ENCODE measurements around the gene INMT. TPM values are rescaled to one million over a fixed set of nuclear protein-coding genes. Genes with fewer than 3 reads are reported as not detected.

The INMT gene
- polyA plus RNA-seq, 3 donors: 0.86 to 2.0 (median 1.4) TPM

DNA sequence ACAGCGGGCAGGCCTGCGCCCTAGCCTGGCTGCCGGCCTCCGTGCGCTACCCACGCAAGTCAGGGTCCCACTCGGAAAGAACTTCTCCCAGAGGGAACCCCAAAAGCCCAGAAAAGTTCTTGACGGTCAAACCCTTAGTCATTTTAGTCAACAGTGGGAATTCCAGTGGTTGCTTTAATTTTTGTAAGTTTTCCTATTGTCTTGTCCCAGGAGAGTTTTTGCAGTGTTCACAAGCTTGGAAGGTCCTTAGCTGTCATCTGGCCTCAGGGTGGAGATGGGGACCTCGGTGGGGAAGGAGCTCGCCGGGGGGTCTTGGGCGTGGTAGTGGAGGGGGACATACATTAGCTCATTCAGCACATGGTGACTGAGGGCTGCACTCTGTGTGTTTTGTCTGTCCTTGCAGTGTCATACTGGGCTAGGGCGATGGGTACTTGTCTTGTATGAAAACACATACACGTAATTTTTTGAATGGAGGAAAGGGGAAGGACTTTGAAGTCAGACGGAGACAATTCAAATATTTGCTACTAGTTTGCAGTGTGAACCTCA, 20.0 kb downstream of the INMT start:
- DNase-seq (ENCODE audit: extremely low read depth in 1 of 11, low read depth in 9 of 11, low spot score in 4 of 11): no peak

DNA sequence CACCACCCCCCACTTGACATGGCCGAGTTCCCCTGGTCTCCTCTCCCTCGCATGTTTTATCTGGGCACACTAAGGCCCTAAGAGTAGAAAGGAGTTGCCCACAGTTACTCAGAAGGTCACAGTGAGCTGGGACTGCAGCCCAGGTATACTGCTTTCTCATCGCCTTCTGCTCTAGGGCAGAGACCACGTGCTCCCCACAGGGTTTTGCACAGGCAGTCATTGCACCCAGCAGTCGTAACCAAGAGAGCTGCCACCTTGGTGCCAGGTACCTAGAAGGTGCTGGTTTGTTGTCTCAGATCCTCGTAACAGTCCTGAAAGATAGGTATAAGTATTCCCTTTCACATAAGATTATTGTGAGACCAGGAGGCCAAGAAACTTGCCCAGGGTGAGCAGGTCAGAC, 21.0 kb downstream of the INMT start:
- no peak for DNase-seq (ENCODE audit: extremely low read depth in 1 of 11, low read depth in 9 of 11, low spot score in 4 of 11)

DNA sequence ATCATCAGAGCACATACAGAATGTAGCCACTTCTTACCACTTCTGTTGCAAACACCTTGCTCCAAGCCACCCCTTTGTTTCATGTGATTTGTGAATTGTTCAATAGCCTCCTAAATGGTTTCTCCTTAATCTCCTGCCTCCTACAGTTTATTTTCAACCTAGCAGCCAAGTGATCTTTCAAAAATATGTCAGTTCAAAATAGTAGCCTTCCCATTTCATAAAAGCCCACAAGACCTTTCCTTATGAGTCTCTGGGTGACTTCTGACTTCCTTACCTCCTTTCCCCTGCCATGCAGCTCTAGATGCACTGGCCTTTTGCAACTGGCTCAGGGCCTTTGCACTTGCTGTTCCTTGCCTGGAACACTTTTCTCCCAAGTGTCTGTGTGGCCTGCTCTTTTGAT, 24.1 kb downstream of the INMT start:
- DNase-seq (ENCODE audit: extremely low read depth in 1 of 11, low read depth in 9 of 11, low spot score in 4 of 11): no peak

DNA sequence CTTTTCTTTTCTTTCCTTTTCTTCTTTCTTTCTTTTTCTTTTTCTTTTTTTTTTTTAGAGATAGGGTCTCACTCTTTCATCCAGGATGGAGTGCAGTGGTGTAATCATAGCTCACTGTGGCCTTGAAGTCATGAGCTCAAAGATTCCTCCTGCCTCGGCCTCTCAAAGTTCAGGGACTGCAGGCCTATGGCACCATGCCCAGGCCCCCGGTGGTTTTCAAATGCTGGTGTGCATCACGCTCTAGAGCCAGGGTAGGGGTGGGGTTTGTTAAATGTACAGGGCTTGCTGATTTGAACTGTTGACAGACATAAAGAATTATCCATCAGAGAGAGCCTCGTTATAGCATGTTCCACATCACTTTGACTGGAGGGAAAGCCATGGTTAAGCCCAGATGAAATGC, 25.0 kb downstream of the INMT start:
- DNase-seq (ENCODE audit: extremely low read depth in 1 of 11, low read depth in 9 of 11, low spot score in 4 of 11): no peak

DNA sequence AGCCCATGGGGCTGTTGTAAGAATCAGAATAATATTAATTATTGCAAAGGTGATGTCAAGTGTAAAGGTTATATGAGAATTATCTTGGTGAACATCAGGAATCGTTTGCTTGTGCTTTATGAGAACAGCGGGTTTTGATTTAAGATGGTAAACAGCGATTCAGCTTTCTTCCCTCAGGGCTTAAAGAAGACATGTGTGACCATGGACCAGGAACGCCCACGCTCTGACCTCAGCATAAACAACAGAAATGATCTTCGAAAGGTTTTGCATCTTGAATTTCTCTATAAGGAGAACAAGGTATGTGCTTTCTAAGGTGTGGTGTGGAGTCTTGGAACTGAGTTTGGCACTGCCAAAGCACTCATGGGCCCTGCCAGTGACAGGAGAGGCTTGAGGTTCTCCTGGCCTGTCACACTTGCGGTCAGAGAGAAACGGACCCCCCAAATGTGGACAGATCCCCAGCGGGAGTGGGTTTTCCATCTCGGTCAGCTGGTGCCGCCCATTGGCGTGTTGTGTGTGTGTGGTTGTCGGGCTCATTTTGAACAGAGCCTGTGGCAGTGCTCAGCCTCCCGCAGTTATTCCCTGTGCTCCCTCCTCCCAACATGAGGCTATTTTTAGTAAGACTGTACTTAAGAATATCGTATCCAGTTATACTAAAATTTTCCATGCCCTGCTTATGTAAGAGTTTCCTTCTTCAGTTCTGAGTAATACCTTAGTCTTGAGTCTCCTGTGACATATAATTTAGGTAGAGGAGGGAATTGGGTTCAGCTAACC, 26.5 kb downstream of the INMT start:
- DNase-seq (ENCODE audit: extremely low read depth in 1 of 11, low read depth in 9 of 11, low spot score in 4 of 11): no peak

DNA sequence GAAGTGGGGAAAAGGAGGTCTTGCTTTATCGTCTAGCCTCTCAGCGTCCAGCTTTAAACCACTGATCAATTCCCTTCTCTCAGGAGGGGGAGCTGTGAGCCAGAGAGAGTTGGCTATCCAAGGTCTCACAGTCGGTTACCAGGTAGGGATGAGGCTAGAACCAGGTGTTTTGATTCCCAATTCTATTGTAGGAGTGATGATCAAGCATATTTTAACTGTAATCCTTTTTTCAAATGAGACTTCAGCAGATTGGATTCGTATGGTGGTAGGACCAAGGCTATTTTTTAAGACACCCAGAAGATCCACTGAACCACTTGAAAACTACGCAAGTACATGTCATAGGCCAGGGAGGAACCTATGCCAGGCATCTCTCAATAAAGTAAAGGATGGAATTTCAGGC, 27.6 kb downstream of the INMT start:
- DNase-seq (ENCODE audit: extremely low read depth in 1 of 11, low read depth in 9 of 11, low spot score in 4 of 11): no peak

DNA sequence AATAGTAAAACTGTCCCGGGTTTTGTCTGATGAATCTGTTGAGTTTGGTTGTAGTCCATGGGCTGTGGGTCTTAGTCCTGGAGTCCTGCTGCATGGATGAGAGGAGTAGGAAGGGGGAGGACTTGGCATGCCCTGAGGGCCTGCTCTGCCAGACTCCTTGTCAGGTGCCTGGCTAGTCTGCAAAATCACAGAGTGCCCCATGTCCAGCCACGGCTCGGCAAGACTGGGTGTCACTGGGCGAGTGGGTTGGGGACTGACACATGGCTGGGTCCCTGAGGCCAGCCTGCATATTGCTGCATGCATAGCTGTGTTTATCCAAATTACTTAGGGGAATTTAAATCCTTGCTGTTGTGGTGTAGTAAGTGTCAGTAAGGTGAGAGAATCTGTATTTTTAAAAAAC, 29.0 kb downstream of the INMT start:
- DNase-seq (ENCODE audit: extremely low read depth in 1 of 11, low read depth in 9 of 11, low spot score in 4 of 11): no peak

DNA sequence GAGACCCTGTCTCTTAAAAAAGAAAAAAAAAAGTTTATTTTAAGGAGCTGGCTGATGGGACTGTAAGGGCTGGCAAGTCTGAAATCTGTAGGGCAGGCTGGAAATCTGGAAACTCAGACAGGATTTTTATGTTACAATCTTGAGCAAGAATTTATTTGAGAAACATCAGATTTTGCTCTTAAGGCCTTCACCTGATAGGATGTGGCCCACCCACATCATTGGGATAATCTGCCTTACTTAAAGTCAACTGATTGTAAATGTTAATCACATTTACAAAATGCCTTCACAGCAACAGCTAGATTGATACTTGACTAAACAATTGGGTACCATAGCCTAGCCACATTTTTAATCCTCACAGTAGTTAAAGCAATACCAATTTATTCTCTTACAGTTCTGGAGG, 30.8 kb downstream of the INMT start:
- no peak for DNase-seq (ENCODE audit: extremely low read depth in 1 of 11, low read depth in 9 of 11, low spot score in 4 of 11)

DNA sequence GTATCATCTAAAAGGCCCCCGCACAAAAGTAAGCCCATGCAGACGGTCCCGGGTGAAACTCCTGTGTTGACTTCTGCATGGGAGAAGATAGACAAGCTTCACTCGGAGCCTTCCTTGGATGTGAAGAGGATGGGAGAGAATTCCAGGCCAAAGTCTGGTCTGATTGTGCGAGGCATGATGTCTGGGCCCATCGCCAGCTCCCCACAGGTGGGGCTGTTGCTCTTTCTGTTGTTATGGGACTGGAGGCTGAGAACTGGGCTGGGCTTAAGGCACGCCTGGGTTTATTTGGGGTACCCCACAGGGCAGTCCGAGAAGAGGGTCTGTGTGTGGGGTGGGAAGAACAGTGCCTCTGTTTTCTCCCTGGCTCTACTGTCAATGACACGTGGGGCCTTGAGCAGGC, 33.9 kb downstream of the INMT start:
- no peak for DNase-seq (ENCODE audit: extremely low read depth in 1 of 11, low read depth in 9 of 11, low spot score in 4 of 11)

DNA sequence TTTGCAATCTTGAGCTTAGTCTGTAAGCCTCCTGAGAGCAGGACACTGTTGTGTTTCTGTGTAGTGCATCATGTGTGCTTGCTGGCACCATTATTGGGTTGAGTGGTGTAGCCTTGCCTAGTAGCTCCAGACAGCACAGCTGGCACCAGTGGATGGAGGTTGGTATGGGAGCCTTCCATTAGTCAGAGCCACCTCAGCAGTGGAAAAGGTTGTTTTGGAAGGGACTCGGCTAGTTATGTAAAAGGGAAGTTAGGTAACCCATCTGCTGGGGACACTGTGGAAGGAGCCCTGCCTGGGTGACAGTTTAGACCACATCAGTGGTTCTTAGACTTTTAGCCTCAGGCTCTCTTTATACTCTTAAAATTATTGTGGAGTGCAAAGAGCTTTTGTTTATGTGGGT, 35.6 kb downstream of the INMT start:
- no peak for DNase-seq (ENCODE audit: extremely low read depth in 1 of 11, low read depth in 9 of 11, low spot score in 4 of 11)

DNA sequence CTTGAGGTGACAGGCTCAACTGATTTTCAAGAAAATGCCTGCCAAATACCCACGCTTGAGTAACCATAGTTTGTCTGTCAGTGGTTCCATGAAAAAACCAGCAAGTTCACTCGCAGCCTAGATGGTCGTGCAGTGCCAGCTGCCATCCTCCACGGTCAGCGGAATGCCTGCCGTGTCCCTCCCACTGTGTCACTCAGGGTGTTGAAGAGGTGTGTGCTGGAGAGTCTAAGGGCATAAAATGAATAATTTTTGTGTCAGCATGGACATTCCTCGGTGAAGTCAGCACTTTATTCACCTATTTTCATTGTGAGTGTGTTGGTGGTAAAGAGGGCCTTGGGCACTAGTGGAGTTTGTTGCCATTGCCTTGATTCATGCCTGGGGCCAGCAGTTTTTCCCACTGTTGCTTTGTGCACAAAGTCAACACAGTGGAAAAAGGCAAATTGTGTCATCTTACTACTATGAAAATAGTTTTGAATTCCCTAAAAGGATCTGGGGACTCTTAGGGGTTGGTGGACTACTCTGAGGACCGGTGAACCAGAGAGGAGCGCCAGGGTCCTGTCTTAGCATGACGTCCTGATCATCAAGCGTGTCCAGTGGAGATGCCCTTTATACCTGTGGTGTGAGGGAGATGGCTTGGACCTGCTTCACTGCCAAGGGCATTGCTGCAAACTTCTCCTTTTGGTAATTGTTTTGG, 36.9 kb downstream of the INMT start:
- DNase-seq (ENCODE audit: extremely low read depth in 1 of 11, low read depth in 9 of 11, low spot score in 4 of 11): no peak

DNA sequence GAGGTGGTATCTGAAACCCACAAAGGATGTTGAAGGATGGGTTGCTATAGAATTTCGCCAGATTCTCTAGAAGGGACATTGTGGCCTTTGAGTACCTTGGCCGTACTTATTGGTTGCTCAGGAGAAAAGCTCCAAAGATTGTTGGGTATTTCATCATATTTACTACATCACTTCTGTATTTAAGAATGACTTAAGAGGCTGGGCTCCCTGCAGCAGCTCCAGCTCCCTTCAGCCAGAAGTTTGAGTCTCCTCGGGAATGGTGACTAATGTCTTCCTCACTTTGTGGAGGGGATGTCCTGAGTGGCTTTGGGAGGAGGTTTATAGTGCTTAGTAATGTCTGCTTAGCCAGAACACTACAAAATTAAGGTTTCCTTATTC, 37.4 kb downstream of the INMT start:
- DNase-seq (ENCODE audit: extremely low read depth in 1 of 11, low read depth in 9 of 11, low spot score in 4 of 11): no peak

DNA sequence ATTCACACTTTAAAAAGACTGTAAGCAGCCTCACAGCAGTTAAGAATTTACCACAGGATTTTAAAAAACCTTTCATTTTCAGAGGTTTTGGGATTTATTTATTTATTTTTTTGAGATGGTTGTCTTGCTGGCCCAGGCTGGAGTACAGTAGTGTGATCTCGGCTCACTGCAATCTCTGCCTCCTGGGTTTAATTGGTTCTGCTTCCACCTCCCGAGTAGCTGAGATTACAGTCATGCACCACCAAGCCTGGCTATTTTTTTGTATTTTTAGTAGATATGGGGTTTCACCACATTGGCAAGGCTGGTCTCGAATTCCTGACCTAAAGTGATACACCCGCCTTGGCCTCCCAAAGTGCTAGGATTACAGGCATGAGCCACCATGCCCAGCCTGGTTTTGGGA, 38.4 kb downstream of the INMT start:
- DNase-seq (ENCODE audit: extremely low read depth in 1 of 11, low read depth in 9 of 11, low spot score in 4 of 11): no peak

DNA sequence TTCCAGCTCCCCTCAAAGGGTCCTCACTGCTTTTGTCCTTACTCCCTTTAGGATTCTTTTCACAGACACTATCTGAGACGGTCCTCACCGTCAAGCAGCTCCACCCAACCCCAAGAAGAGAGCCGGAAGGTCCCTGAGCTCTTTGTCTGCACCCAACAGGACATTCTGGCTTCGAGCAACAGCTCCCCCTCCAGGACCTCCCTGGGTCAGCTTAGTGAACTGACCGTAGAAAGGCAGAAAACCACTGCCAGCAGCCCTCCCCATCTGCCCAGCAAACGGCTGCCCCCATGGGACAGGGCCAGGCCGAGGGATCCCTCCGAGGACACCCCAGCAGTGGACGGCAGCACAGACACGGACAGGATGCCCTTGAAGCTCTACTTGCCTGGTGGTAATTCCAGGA, 39.2 kb downstream of the INMT start:
- no peak for DNase-seq (ENCODE audit: extremely low read depth in 1 of 11, low read depth in 9 of 11, low spot score in 4 of 11)

DNA sequence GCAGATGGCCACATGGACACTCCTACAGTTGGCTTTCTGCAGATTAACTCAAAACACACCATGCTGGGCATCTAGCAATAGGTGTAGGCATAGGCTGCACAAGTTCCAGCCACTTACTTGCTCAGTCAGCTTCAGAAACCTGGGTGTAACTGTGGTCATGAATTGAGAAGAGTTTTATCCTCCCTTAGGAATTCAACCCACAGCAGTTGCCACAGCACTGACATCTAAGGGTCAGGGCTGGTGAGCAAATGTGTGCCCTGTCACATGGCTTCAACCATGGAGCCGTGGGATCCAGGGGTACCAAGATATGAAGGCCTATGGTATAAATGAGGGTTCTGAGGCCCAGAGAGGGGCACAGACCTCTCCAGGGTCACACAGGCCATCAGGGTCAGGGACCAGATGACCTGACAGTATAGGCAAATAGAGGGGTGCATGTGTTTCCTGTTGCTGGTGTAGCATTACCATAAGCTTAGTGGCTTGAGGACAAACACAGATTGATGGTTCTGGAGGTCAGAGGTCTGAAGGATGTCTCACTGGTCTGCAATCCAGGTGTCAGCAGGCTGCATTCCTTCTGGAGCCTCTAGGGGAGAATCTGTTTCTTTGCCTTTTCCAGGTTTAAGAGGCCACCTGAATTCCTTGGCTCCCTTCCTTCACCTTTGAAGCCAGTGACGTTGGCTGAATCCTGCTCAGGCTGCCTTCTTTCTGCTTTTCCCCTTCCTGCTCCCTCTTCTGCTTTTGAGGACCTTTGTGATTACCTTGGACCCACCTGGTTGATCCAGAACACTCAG, 43.4 kb downstream of the INMT start:
- DNase-seq (ENCODE audit: extremely low read depth in 1 of 11, low read depth in 9 of 11, low spot score in 4 of 11): no peak

DNA sequence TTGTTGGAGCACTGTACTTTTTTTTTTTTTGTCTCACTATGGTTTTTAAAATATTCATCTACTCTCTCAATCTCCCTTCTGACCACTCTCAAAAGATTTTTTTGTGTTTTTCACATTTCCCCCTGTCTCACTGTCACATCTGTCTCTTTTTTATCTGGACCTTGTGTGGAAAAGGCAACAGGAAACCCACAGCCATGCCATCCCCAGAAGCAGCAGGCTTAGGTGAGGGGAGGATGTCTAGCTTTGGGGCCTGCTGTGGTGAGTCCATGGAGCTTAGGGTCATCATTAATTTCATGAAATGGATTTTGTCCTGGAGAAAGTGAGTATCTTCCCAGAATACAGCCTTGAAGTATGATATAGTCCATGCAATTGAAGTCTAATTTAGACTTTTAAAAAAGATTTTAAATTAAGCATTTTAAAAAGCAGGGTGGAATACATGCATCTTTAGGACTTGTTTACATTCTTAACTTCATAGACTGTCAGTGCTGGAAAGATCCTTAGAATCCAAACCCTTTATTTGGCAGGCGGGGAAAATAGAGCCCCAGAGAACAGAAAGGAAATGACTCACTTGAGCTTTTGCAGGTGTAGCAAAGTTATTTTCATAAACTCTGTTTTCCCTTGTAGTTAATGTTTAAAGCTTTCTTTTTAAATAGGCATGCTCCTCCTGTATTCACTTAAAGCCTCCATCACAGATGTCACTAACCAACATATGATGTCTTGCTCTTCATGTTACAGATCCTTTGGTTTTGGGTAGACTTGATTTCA, 44.4 kb downstream of the INMT start:
- DNase-seq (ENCODE audit: extremely low read depth in 1 of 11, low read depth in 9 of 11, low spot score in 4 of 11): no peak

DNA sequence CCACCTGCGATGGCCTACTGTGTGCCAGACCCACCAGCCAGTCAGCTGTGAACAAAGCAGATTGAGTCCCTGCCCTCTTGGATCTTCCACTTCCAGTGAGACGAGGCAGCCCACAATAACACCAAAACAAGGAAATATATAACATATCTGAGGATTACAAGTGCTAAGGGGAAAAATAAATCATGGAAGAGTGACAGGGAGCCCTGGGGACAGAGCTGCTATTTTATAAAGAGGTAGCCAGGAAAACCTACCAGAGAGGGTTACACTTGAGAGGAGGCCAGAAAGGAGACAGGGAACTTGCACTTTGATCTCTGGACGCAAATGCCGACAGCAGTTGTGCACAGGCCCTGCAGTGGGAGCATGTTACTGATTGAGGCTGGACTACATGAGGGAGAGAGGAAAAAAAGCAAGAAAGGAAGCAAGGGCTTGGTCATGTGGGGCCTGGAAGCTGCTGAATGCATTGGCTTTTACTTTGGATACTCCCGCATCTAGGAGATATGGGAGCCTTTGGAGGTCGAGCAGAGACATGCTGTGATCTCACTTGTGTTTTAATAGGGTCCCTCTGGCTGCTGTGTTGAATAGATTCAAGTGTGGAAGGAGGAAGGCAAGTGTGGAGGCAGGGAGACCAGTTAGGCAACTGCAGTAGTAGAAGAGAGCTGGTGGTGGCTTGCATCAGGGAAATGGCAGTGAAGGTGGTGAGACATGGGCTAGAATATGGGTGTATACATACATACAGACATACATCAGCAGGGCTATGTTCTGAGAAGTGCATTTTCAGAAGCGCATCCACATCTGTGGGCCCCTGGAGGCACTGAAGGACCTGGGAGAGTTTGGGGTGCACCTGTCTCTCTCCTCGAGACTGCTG, 45.5 kb downstream of the INMT start:
- no peak for DNase-seq (ENCODE audit: extremely low read depth in 1 of 11, low read depth in 9 of 11, low spot score in 4 of 11)

DNA sequence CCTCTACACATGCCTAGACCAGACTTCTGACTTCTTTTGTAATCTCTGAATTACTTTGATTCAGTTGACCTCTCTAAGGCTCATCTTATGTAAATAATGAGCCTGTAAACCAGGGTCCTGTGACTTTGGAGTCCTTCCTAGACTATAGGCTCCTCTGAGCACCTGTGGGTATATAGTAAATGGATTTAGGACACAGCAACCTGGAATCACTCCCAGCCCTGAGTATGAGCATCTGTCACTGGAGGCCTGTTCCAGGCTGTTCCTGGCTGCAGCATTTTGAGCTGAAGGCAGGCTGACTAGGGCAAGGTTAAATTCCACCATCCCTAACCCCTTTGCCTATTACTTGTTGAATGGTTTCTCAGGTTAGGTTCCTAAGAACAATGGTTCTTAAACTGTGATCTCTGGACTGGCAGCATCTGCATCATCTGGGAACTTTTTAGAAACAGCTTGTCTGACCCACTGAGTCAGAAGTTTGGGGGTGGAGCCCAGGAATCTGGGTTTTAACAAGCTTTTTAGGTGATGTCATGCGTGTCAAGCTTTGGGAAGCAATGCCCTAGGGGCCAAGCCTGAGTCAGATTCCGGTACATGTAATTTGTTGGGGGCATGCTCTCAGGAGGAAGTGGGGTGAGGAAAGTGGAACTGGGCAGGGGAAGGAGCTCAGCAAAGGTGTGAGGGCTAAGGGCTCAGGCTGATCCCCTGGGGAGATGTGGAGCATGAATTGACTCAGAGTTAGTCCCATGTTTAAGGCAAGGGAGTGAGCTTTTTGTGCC, 47.5 kb downstream of the INMT start:
- DNase-seq (ENCODE audit: extremely low read depth in 1 of 11, low read depth in 9 of 11, low spot score in 4 of 11): no peak
